ENCODE results near the gene MTERF2.

DNA sequence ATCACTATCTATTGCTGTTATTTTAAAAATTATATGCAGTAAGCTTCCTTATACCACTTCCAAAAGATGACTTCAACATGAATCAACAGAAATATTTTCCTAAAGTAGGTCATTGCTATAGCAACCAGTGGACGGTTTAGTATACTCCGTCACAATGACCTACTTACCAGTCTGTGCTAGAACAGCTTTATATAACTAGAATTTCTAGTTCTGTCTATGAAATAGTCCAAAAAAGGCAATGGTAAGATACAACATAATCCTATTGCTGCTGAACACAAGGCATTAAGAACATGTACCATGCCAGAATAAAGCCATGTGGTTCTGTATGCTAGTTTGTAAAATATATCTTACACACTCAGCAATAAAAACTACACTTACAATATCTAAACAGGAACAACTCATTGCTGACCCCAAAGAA, 40.7 kb upstream of the MTERF2 start:
- TF ChIP-seq, protein P1, sequence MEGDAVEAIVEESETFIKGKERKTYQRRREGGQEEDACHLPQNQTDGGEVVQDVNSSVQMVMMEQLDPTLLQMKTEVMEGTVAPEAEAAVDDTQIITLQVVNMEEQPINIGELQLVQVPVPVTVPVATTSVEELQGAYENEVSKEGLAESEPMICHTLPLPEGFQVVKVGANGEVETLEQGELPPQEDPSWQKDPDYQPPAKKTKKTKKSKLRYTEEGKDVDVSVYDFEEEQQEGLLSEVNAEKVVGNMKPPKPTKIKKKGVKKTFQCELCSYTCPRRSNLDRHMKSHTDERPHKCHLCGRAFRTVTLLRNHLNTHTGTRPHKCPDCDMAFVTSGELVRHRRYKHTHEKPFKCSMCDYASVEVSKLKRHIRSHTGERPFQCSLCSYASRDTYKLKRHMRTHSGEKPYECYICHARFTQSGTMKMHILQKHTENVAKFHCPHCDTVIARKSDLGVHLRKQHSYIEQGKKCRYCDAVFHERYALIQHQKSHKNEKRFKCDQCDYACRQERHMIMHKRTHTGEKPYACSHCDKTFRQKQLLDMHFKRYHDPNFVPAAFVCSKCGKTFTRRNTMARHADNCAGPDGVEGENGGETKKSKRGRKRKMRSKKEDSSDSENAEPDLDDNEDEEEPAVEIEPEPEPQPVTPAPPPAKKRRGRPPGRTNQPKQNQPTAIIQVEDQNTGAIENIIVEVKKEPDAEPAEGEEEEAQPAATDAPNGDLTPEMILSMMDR (IDR thresholded peaks at IDR 0.05; ENCODE audit: extremely low read depth in 1 of 2, insufficient read depth in 1 of 2, low read depth in 1 of 2, low read length in 2 of 2), result no peak
- TF ChIP-seq EZH2 (IDR thresholded peaks at IDR 0.05; ENCODE audit: borderline replicate concordance, low read depth, low read length, severe bottlenecking) (no peak), MYC (IDR thresholded peaks at IDR 0.05; ENCODE audit: low read depth, low read length) (no peak)
